Activated B cell treated with CpG ODN at 0.5 μM for 24 hours (primary cell): ENCODE measurements around the gene CEMIP. TPM values are rescaled to one million over a fixed set of nuclear protein-coding genes. Genes with fewer than 3 reads are reported as not detected.

Source experiments
- ATAC-seq: fragments of 200-7000 bp; cut with Tn5 transposase; one replicate; pipeline ENCODE4 v1.10.0; 2021; ENCODE audit warnings: low read depth, mild to moderate bottlenecking, moderate library complexity
- CTCF ChIA-PET: fragments of 350-600 bp; sonication (Branson Sonifier 250); formaldehyde crosslinking; loops from one replicate; lab custom pipeline; 2021; ENCODE audit warnings: antibody characterized with exemption; lab: Charles Lee
- POLR2A ChIA-PET: fragments of 350-600 bp; sonication (Branson Sonifier 250); formaldehyde crosslinking; loops from one replicate; lab custom pipeline; 2021; ENCODE audit warnings: antibody characterized with exemption; lab: Charles Lee
- DNase-seq: peaks from one replicate; pipeline ENCODE4 v3.0.0; 2022
- H3K27ac Mint-ChIP-seq: one replicate; pipeline ENCODE4 v1.8.0; 2020; ENCODE audit warnings: mixed read lengths
- H3K27me3 Mint-ChIP-seq: one replicate; pipeline ENCODE4 v1.8.0; 2021; ENCODE audit warnings: mixed read lengths
- H3K36me3 Mint-ChIP-seq: one replicate; pipeline ENCODE4 v1.8.0; 2021; ENCODE audit warnings: low read depth, mixed read lengths
- H3K4me1 Mint-ChIP-seq: one replicate; pipeline ENCODE4 v1.8.0; 2021; ENCODE audit warnings: mixed read lengths
- H3K4me3 Mint-ChIP-seq: one replicate; pipeline ENCODE4 v1.8.0; 2020; ENCODE audit warnings: mild to moderate bottlenecking, mixed read lengths
- H3K9me3 Mint-ChIP-seq: one replicate; pipeline ENCODE4 v1.8.0; 2020; ENCODE audit warnings: mixed read lengths
- intact Hi-C: fragments of 100-400 bp; cut with micrococcal nuclease; formaldehyde crosslinking; loops from one replicate; pipeline ENCODE4 v1.15.1; 2024
- total RNA-seq: library from RNA; stranded (reverse); gene quantifications from 2 replicates; pipeline ENCODE4 v1.2.3, GENCODE V29; 2022
- TF ChIP-seq, protein P1 (sequence below): fragments of 200-600 bp; IDR thresholded peaks from one replicate; pipeline ENCODE4 v1.8.0; 2022; ENCODE audit warnings: antibody characterized with exemption, mild to moderate bottlenecking

Gene CEMIP
- total RNA-seq, 1 donor from 2014 or later, result not detected

DNA sequence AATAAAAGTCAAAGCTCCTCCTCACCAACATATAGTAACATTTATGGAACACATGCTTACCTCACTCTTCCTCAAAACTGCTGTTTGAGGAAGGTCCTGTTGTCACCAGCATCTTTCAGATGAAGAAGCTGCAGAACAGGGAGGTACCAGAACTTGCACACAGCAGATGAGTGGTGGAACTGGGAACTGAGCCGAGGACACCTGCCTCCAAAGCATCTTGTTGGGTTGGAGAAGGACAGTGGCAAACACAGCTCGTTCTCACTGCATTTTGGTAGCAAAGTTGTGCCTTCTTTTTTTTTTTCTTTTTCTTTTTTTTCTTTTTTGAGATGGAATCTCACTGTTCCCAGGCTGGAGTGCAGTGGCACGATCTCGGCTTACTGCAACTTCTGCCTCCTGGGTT lies 76.0 kb downstream of the CEMIP start:
- intact Hi-C loops, result loop anchor here (5.0 kb wide), 1 partner anchor 288 kb away; no protein-coding TSS in a partner anchor
- no peaks in the 10 kb centered on the region for H3K4me1 Mint-ChIP-seq
- H3K9me3 Mint-ChIP-seq, result no peaks in the 10 kb centered on the region
- H3K27ac Mint-ChIP-seq, result no peak overlapping the region
- no peak for ATAC-seq
- CTCF ChIA-PET, result interaction anchor here (0.6 kb wide), 1 partner anchor 1517 kb away, joined by 3 read pairs; no protein-coding TSS in a partner anchor
- H3K4me3 Mint-ChIP-seq, result no peak overlapping the region
- no peaks in the 10 kb centered on the region for H3K36me3 Mint-ChIP-seq
- H3K27me3 Mint-ChIP-seq, result no peaks in the 10 kb centered on the region
- no peak for DNase-seq
- POLR2A ChIA-PET, result no interaction called here
- TF ChIP-seq, protein P1, sequence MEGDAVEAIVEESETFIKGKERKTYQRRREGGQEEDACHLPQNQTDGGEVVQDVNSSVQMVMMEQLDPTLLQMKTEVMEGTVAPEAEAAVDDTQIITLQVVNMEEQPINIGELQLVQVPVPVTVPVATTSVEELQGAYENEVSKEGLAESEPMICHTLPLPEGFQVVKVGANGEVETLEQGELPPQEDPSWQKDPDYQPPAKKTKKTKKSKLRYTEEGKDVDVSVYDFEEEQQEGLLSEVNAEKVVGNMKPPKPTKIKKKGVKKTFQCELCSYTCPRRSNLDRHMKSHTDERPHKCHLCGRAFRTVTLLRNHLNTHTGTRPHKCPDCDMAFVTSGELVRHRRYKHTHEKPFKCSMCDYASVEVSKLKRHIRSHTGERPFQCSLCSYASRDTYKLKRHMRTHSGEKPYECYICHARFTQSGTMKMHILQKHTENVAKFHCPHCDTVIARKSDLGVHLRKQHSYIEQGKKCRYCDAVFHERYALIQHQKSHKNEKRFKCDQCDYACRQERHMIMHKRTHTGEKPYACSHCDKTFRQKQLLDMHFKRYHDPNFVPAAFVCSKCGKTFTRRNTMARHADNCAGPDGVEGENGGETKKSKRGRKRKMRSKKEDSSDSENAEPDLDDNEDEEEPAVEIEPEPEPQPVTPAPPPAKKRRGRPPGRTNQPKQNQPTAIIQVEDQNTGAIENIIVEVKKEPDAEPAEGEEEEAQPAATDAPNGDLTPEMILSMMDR, result no peak

DNA sequence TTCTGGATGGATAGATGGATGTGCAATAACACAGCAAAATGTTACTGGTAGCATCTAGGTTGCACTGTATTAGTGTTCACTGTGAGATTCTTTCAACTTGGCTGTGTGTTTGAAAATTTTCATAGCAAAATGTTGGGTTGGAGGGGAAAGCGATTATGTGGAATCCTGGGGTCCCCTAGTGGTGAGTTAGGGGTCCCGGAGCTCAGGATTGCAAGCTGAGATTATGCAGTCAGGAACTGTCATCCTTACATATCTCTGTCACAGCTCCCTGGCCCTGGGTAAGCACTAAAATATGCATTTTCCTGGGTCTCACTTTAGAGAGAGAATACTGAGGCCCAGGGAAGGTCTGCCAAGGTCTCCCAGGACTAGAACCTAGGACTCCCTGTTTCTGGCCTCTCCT lies 77.2 kb downstream of the CEMIP start:
- H3K27ac Mint-ChIP-seq, result no peak overlapping the region
- ATAC-seq, result no peak
- H3K4me1 Mint-ChIP-seq, result no peaks in the 10 kb centered on the region
- ChIA-PET POLR2A (no interaction called here), CTCF (interaction anchor here (1.2 kb wide), 1 partner anchor 289 kb away, joined by 3 read pairs; no protein-coding TSS in a partner anchor)
- TF ChIP-seq, protein P1, result no peak
- H3K9me3 Mint-ChIP-seq, result no peaks in the 10 kb centered on the region
- intact Hi-C loops, result loop anchor here (2.0 to 5.0 kb wide), 2 partner anchors 289 to 402 kb away; no protein-coding TSS in a partner anchor
- no peaks in the 10 kb centered on the region for H3K27me3 Mint-ChIP-seq
- no peaks in the 10 kb centered on the region for H3K36me3 Mint-ChIP-seq
- no peak for DNase-seq
- H3K4me3 Mint-ChIP-seq, result no peak overlapping the region

DNA sequence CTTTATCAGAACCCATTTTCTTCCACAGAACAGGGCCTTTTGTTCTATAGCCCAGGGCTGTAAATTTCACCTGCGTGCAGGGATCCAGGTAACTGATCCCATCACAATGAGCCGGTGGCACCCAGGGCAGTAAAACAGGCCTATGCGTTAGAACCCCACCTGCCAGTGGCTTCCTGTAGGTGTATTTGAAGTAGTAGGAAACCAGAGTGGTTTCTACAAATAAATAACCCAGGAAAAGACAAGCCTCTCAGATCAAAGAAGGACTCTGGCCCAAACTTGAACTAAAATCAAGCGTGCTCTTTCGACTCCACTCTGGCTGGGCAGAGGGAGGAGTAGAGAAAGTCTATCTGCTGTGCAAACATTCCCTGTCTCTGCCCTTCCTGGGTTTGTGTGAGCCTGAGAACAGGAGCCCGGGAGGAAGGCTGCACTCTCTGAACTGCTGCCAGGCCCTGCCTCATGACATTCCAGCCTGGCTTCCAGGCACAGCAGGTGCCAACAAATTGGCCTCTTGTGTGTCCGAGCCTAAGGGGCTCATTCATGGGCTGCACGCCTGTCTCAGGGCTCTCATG lies 77.7 kb downstream of the CEMIP start:
- H3K4me1 Mint-ChIP-seq, result no peaks in the 10 kb centered on the region
- no peak overlapping the region for H3K4me3 Mint-ChIP-seq
- ATAC-seq (no peak), DNase-seq (no peak)
- no peaks in the 10 kb centered on the region for H3K9me3 Mint-ChIP-seq
- TF ChIP-seq, protein P1, result no peak
- H3K27me3 Mint-ChIP-seq, result no peaks in the 10 kb centered on the region
- intact Hi-C loops, result loop anchor here (2.0 to 5.0 kb wide), 2 partner anchors 290 to 402 kb away; no protein-coding TSS in a partner anchor
- no peaks in the 10 kb centered on the region for H3K36me3 Mint-ChIP-seq
- ChIA-PET POLR2A (no interaction called here), CTCF (interaction anchor here (1.2 kb wide), 1 partner anchor 289 kb away, joined by 3 read pairs; no protein-coding TSS in a partner anchor)
- H3K27ac Mint-ChIP-seq, result no peak overlapping the region

DNA sequence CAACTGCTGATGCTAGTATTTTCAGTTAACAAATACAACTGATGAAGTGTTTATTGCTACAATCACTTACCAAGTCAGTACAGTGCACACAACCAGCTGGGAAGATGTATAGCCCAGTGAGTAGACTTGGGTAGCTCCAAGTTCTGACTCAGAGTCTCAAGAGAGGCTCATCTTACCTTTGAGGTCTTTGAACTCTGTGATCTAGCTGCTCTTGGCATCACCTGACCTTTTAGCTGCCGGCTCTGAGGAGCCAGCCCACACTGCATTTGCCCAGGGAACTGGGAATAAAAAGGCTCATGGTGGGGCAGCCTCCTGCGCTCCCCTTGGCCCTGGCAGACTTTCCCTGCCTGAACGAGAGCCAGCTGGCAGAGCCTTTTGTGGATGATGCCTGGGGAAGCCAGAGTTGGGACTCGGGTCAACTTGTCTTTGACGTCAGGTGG lies 82.6 kb downstream of the CEMIP start:
- POLR2A ChIA-PET, result no interaction called here

DNA sequence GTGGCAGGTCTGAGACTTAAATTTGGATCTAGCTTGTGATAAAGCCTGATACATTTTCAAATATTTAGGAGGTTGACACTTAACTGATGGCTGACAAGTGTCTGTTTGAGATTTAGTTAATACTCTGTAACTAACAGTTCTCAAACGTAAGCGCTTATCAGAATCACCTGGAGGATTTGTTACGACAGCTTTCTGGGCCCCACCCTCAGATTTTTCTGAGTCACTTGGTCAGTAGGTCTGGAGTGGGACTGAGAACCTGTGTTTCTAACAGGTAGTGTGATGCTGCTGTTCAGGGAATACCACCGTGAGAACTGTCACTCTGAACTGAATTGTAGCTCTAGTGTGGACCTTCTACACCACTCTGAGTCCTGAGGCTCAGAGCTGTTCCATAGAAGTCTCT lies 85.5 kb downstream of the CEMIP start:
- Mint-ChIP-seq H3K9me3 (no peaks in the 10 kb centered on the region), H3K27me3 (peaks cover 2% of the 10 kb centered on the region), H3K27ac (no peak overlapping the region), H3K4me3 (no peak overlapping the region), H3K4me1 (no peaks in the 10 kb centered on the region), H3K36me3 (no peaks in the 10 kb centered on the region)
- ATAC-seq (no peak), DNase-seq (no peak)
- ChIA-PET POLR2A (no interaction called here), CTCF (no interaction called here)
- TF ChIP-seq, protein P1, result no peak
- intact Hi-C loops, result no loop called here

More for the DNA sequence above, 82.6 kb downstream of the CEMIP start:
- CTCF ChIA-PET, result no interaction called here
- Mint-ChIP-seq H3K9me3 (no peaks in the 10 kb centered on the region), H3K4me1 (no peaks in the 10 kb centered on the region), H3K27ac (no peak overlapping the region), H3K36me3 (no peaks in the 10 kb centered on the region), H3K27me3 (peaks cover 2% of the 10 kb centered on the region), H3K4me3 (no peak overlapping the region)
- TF ChIP-seq, protein P1, result no peak
- DNase-seq (no peak), ATAC-seq (no peak)
- intact Hi-C loops, result no loop called here
